Endothelial cell of umbilical vein (primary cell): Measurements from ENCODE around the gene CCL7. TPM values are rescaled to one million over a fixed set of nuclear protein-coding genes. Genes with fewer than 3 reads are reported as not detected.
A peak's percentile ranks its signal among the peaks of the same experiment; 100 is the strongest.

Experiments used
- BruUV-seq: library from RNA; stranded (reverse); fragments of 400-500 nt; replicated peaks from 2 replicates; lab custom pipeline; 2021; lab: Mats Ljungman, UMichigan
- CTCF ChIA-PET: fragments of 300-600, 350-600 bp; sonication (Branson Sonifier 250); formaldehyde crosslinking; loops from one replicate; lab custom pipeline; 2021; ENCODE audit warnings: antibody characterized with exemption, inconsistent platforms; lab: Charles Lee
- POLR2A ChIA-PET: fragments of 300-600, 350-600 bp; sonication (Branson Sonifier 250); formaldehyde crosslinking; loops from one replicate; lab custom pipeline; 2021; ENCODE audit warnings: antibody characterized with exemption, inconsistent platforms; lab: Charles Lee
- DNase-seq: peaks from one replicate; pipeline ENCODE4 v3.0.0-alpha.2; 2011; ENCODE audit warnings: low read depth, low spot score
- FAIRE-seq: peaks from 2 replicates; lab custom pipeline; 2011; peaks lifted over from hg19 to GRCh38; lab: Jason Lieb, UNC
- H2AFZ ChIP-seq: 2 replicates; pipeline ENCODE4 v1.6.0; 2012; ENCODE audit warnings: low read depth, low read length, control low read depth, inconsistent platforms
- H3K27ac ChIP-seq: 2 replicates; pipeline ENCODE4 v1.5.1; 2011; ENCODE audit warnings: low read depth, mild to moderate bottlenecking, control low read depth, low read length, moderate library complexity; ENCODE audit not compliant: insufficient read depth
- H3K27me3 ChIP-seq, 2 experiments: 2 replicates each; pipeline versions ENCODE4 v1.6.0 to v1.6.1; 2011; ENCODE audit warnings: low read length in 2 of 2, mixed read lengths in 1 of 2; ENCODE audit not compliant: control insufficient read depth in 2 of 2, insufficient read depth in 2 of 2
- H3K36me3 ChIP-seq, 2 experiments: 2 replicates in 1 of 2; 3 replicates in 1 of 2; pipeline ENCODE4 v1.5.1; 2011; ENCODE audit warnings: low read length in 2 of 2, mild to moderate bottlenecking in 1 of 2, moderate library complexity in 1 of 2; ENCODE audit not compliant: control insufficient read depth in 2 of 2, insufficient read depth in 2 of 2; ENCODE audit errors: extremely low read depth in 1 of 2
- H3K4me1 ChIP-seq: 3 replicates; pipeline ENCODE4 v1.5.1; 2011; ENCODE audit warnings: mild to moderate bottlenecking, low read length; ENCODE audit not compliant: control insufficient read depth, insufficient read depth; ENCODE audit errors: extremely low read depth
- H3K4me2 ChIP-seq: 2 replicates; pipeline ENCODE4 v1.6.1; 2011; ENCODE audit warnings: low read length, control low read depth, mixed read lengths; ENCODE audit not compliant: insufficient read depth
- H3K4me3 ChIP-seq, 3 experiments: fragments of 200-600 bp in 1 of 3; sonication (generic), shearing (Covaris generic) in 1 of 3; replicated peaks in 1 of 3; 2 replicates each; pipeline ENCODE4 v1.5.1; 2011 to 2016; ENCODE audit warnings: control low read depth in 3 of 3, low read length in 3 of 3, mild to moderate bottlenecking in 2 of 3, inconsistent platforms in 1 of 3, low read depth in 1 of 3, moderate library complexity in 1 of 3; ENCODE audit not compliant: insufficient read depth in 1 of 3
- H3K79me2 ChIP-seq: 2 replicates; pipeline ENCODE4 v1.6.0; 2012; ENCODE audit warnings: low read length, inconsistent platforms; ENCODE audit not compliant: control insufficient read depth, insufficient read depth
- H3K9ac ChIP-seq: replicated peaks from 2 replicates; pipeline ENCODE3; 2011; ENCODE audit warnings: low read length, control low read depth; ENCODE audit not compliant: insufficient read depth; ENCODE audit errors: extremely low read depth
- H3K9me1 ChIP-seq: replicated peaks from 3 replicates; pipeline ENCODE4 v1.6.0; 2011; ENCODE audit warnings: mild to moderate bottlenecking, low read length; ENCODE audit not compliant: control insufficient read depth, insufficient read depth; ENCODE audit errors: extremely low read depth
- H3K9me3 ChIP-seq: replicated peaks from 2 replicates; pipeline ENCODE4 v1.5.1; 2012; ENCODE audit warnings: low read length, inconsistent platforms; ENCODE audit not compliant: control insufficient read depth, insufficient read depth
- H4K20me1 ChIP-seq: replicated peaks from 2 replicates; pipeline ENCODE3; 2011; ENCODE audit warnings: mild to moderate bottlenecking, low read length; ENCODE audit not compliant: control insufficient read depth, insufficient read depth; ENCODE audit errors: extremely low read depth
- EZH2 ChIP-seq: IDR thresholded peaks from 2 replicates; pipeline ENCODE4 v1.6.1; 2012; ENCODE audit warnings: borderline replicate concordance, low read depth, mild to moderate bottlenecking, moderate library complexity, low read length, inconsistent platforms; ENCODE audit not compliant: severe bottlenecking
- FOS ChIP-seq: IDR thresholded peaks from 2 replicates; pipeline ENCODE4 v1.6.1; 2011; ENCODE audit warnings: mild to moderate bottlenecking, low read length, moderate library complexity, borderline replicate concordance; ENCODE audit not compliant: insufficient read depth
- GATA2 ChIP-seq: IDR thresholded peaks from 2 replicates; pipeline ENCODE4 v1.7.0; 2011; ENCODE audit warnings: low read depth, mild to moderate bottlenecking, moderate library complexity, mixed read lengths, low read length; ENCODE audit not compliant: insufficient read length, insufficient read depth
- JUN ChIP-seq: IDR thresholded peaks from 2 replicates; pipeline ENCODE4 v1.6.1; 2011; ENCODE audit warnings: borderline replicate concordance, low read depth; ENCODE audit not compliant: insufficient read length, insufficient read depth
- MAX ChIP-seq: IDR thresholded peaks from 2 replicates; pipeline ENCODE4 v1.6.1; 2011; ENCODE audit not compliant: insufficient read depth, insufficient read length
- MYC ChIP-seq: IDR thresholded peaks from one replicate; pipeline ENCODE4 v1.6.1; 2011; ENCODE audit warnings: mild to moderate bottlenecking, low read depth, low read length
- POLR2A ChIP-seq: IDR thresholded peaks from 2 replicates; pipeline ENCODE4 v1.6.1; 2012; ENCODE audit warnings: low read depth, mild to moderate bottlenecking, control low read depth, low read length
- POLR2AphosphoS5 ChIP-seq: IDR thresholded peaks from 2 replicates; pipeline ENCODE4 v1.6.1; 2012; ENCODE audit warnings: low read depth, mild to moderate bottlenecking, control low read depth, low read length, moderate library complexity; ENCODE audit not compliant: insufficient read depth
- dilution Hi-C: fragments of 300-500 bp; cut with MboI; formaldehyde crosslinking; loops from one replicate; pipeline ENCODE4 v1.15.0; 2019; ENCODE audit warnings: low sequenced_read_pairs; ENCODE audit not compliant: extremely low pct_ligation_motif_present
- intact Hi-C: fragments of 100-400 bp; cut with micrococcal nuclease; formaldehyde crosslinking; loops from one replicate; pipeline ENCODE4 v1.10.0; 2022
- polyA plus RNA-seq, 4 experiments: library from polyadenylated mRNA; depleted of rRNA in 3 of 4; stranded (reverse) in 3 of 4; unstranded in 1 of 4; fragments of >200 nt; gene quantifications; 2 replicates each; pipeline versions ENCODE4 v1.2.1 to v1.2.3, GENCODE V29; 2011 to 2012; ENCODE audit warnings: missing spikeins in 1 of 4
- total RNA-seq: library from RNA; stranded (reverse); gene quantifications from 2 replicates; pipeline ENCODE4 v1.2.3, GENCODE V29; 2021
- TF ChIP-seq, protein P1 (sequence below), 2 donors: IDR thresholded peaks; 1 replicate in 1 of 2; 2 replicates in 1 of 2; pipeline ENCODE4 v1.5.1; 2011; ENCODE audit warnings: low read length in 2 of 2, mild to moderate bottlenecking in 2 of 2, moderate library complexity in 2 of 2, control low read depth in 1 of 2, inconsistent platforms in 1 of 2, low read depth in 1 of 2; ENCODE audit not compliant: insufficient read depth in 1 of 2; ENCODE audit errors: extremely low read depth in 1 of 2

CCL7 gene
- total and polyA plus RNA-seq, 2 donors (not counting 3 experiments of a cell fraction or from before 2014, with no cell fraction given): 0.25 TPM; not detected in 1

- H2AFZ ChIP-seq: no peak overlapping the region
- peak; percentile 90 for DNase-seq
- intact Hi-C loops: no loop called here
- no peak overlapping the region for H3K4me2 ChIP-seq
- H3K9ac ChIP-seq: no peak overlapping the region
- dilution Hi-C loops: no loop called here
- H3K27me3 ChIP-seq: peaks cover 2 to 7% of the 10 kb centered on the region in 2 experiments
- no peak overlapping the region for H3K27ac ChIP-seq
- CTCF ChIA-PET: interaction anchor here (0.8 to 4.7 kb wide), 9 partner anchors 10 to 105 kb away, joined by 3 to 28 read pairs (median 5); partner anchors contain the start of gene CCL11
- H3K79me2 ChIP-seq: no peaks in the 10 kb centered on the region
- no peaks in the 10 kb centered on the region for H3K36me3 ChIP-seq
- POLR2A ChIA-PET: interaction anchor here (1.0 to 1.1 kb wide), 2 partner anchors 21 to 26 kb away, joined by 3 to 4 read pairs; partner anchors contain the start of gene CCL2
- TF ChIP-seq EZH2 (no peak), JUN (peak; percentile 85), MAX (no peak), POLR2AphosphoS5 (no peak), POLR2A (no peak), FOS (peak; percentile 79), GATA2 (no peak), MYC (no peak)
- TF ChIP-seq, protein P1, sequence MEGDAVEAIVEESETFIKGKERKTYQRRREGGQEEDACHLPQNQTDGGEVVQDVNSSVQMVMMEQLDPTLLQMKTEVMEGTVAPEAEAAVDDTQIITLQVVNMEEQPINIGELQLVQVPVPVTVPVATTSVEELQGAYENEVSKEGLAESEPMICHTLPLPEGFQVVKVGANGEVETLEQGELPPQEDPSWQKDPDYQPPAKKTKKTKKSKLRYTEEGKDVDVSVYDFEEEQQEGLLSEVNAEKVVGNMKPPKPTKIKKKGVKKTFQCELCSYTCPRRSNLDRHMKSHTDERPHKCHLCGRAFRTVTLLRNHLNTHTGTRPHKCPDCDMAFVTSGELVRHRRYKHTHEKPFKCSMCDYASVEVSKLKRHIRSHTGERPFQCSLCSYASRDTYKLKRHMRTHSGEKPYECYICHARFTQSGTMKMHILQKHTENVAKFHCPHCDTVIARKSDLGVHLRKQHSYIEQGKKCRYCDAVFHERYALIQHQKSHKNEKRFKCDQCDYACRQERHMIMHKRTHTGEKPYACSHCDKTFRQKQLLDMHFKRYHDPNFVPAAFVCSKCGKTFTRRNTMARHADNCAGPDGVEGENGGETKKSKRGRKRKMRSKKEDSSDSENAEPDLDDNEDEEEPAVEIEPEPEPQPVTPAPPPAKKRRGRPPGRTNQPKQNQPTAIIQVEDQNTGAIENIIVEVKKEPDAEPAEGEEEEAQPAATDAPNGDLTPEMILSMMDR (IDR thresholded peaks at IDR 0.05; ENCODE audit: extremely low read depth in 1 of 2, insufficient read depth in 1 of 2, low read depth in 1 of 2, low read length in 2 of 2): no peak
- no peaks in the 10 kb centered on the region for H4K20me1 ChIP-seq
- H3K4me1 ChIP-seq: peaks cover 8% of the 10 kb centered on the region
- H3K9me1 ChIP-seq: no peaks in the 10 kb centered on the region
- no TSS peak for BruUV-seq
- no peaks in the 10 kb centered on the region for H3K9me3 ChIP-seq
- no peak overlapping the region for H3K4me3 ChIP-seq
- peak; percentile 68 for FAIRE-seq
Measured at GRCh38 chr17:34275881-34276280, 5.9 kb downstream of the CCL7 start.
